IPS-NIHi7 (cell line): ENCODE results near the gene WIPF3.

Experiments
- DNase-seq: peaks from one replicate; pipeline ENCODE4 v3.0.0; 2012; ENCODE audit warnings: mixed read lengths; ENCODE audit errors: extremely low spot score

The WIPF3 gene

GRCh38 chr7:29806208-29806994 is at the start of gene WIPF3:
Gene WIPF3 (plus strand): TSS chr7:29806508. CDS start chr7:29834725, 28,217 bp downstream.
- DNase-seq: peak; percentile 85

- DNase-seq: no peak
These were observed 43.0 kb upstream of the WIPF3 start for GRCh38 chr7:29763266-29763665.

- peak; percentile 74 for DNase-seq
These were observed 42.1 kb upstream of the WIPF3 start for GRCh38 chr7:29764227-29764626.

- DNase-seq: peak; percentile 42
These were observed 40.8 kb upstream of the WIPF3 start for GRCh38 chr7:29765490-29765889.

- no peak for DNase-seq
These were observed 35.9 kb upstream of the WIPF3 start for GRCh38 chr7:29770371-29770770.

GRCh38 chr7:29771081-29771816 is 35.1 kb upstream of the WIPF3 start:
- DNase-seq: no peak

- DNase-seq: no peak
These were observed 27.3 kb upstream of the WIPF3 start for GRCh38 chr7:29779017-29779416.

- DNase-seq: no peak
These were observed 26.0 kb upstream of the WIPF3 start for GRCh38 chr7:29780346-29780745.

GRCh38 chr7:29783671-29784070 is 22.6 kb upstream of the WIPF3 start:
- DNase-seq: no peak

GRCh38 chr7:29793507-29793906 is 12.8 kb upstream of the WIPF3 start:
- DNase-seq: peak; percentile 56

- DNase-seq: no peak
These were observed 11.2 kb upstream of the WIPF3 start for GRCh38 chr7:29794959-29795629.

- no peak for DNase-seq
These were observed 10.4 kb upstream of the WIPF3 start for GRCh38 chr7:29795696-29796580.

GRCh38 chr7:29797112-29797944 is 9.0 kb upstream of the WIPF3 start:
- no peak for DNase-seq

GRCh38 chr7:29798422-29798821 is 7.9 kb upstream of the WIPF3 start:
- no peak for DNase-seq

GRCh38 chr7:29801929-29802328 is 4.4 kb upstream of the WIPF3 start:
- no peak for DNase-seq

GRCh38 chr7:29805031-29805430 is 1.3 kb upstream of the WIPF3 start:
- no peak for DNase-seq

- DNase-seq: peak; percentile 27
These were observed 461 bp upstream of the WIPF3 start for GRCh38 chr7:29805886-29806207.

GRCh38 chr7:29806995-29807841 is 910 bp downstream of the WIPF3 start:
- peak; percentile 67 for DNase-seq

GRCh38 chr7:29808075-29808801 is 1.9 kb downstream of the WIPF3 start:
- DNase-seq: no peak
